PFSK-1 (cell line): ENCODE results near the gene CTSL.

ENCODE experiments used
- FOXP2 ChIP-seq: optimal IDR thresholded peaks from 2 replicates; pipeline ENCODE3; 2011; ENCODE audit warnings: borderline replicate concordance, control low read depth, inconsistent platforms; ENCODE audit not compliant: insufficient read depth; ENCODE audit errors: extremely low read length, extremely low read depth
- POLR2AphosphoS5 ChIP-seq: IDR thresholded peaks from 2 replicates; pipeline ENCODE4 v1.6.1; 2012; ENCODE audit warnings: low read depth, mild to moderate bottlenecking, control low read depth, low read length, moderate library complexity
- SIN3A ChIP-seq: IDR thresholded peaks from 2 replicates; pipeline ENCODE4 v1.6.1; 2012; ENCODE audit warnings: mild to moderate bottlenecking, low read length, moderate library complexity, borderline replicate concordance; ENCODE audit not compliant: insufficient read depth
- TAF1 ChIP-seq: IDR thresholded peaks from 2 replicates; pipeline ENCODE4 v1.6.1; 2012; ENCODE audit warnings: low read length, control low read depth, borderline replicate concordance; ENCODE audit not compliant: insufficient read depth
- TF ChIP-seq, protein P1 (sequence below), 2 experiments: IDR thresholded peaks; 2 replicates each; pipeline versions ENCODE4 v1.6.1 to v1.8.0; 2011 to 2012; ENCODE audit warnings: low read depth in 2 of 2, low read length in 2 of 2, control low read depth in 1 of 2, inconsistent platforms in 1 of 2, mild to moderate bottlenecking in 1 of 2, moderate library complexity in 1 of 2; ENCODE audit not compliant: insufficient read depth in 1 of 2

DNA sequence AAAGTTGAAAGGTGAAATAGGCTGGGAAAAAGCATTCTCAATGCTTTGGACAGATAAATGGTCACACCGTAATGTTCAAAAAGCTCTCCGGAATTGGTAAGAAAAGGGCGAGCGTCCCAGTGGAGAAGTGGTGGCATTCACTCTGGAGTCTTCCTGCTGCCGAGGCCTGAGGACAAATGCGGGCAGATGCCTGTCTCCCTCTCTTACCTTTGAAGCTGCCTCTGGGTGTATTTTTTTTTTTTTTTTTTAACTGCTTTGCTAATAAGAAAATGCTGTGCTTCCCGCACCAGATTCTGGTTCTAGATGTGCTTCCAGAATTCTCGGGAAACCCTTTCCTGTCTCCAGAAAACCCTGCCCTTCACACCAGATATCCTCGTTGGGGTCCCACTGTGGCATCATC, 24.4 kb upstream of the CTSL start:
- TF ChIP-seq POLR2AphosphoS5: no peak
- TF ChIP-seq, protein P1, sequence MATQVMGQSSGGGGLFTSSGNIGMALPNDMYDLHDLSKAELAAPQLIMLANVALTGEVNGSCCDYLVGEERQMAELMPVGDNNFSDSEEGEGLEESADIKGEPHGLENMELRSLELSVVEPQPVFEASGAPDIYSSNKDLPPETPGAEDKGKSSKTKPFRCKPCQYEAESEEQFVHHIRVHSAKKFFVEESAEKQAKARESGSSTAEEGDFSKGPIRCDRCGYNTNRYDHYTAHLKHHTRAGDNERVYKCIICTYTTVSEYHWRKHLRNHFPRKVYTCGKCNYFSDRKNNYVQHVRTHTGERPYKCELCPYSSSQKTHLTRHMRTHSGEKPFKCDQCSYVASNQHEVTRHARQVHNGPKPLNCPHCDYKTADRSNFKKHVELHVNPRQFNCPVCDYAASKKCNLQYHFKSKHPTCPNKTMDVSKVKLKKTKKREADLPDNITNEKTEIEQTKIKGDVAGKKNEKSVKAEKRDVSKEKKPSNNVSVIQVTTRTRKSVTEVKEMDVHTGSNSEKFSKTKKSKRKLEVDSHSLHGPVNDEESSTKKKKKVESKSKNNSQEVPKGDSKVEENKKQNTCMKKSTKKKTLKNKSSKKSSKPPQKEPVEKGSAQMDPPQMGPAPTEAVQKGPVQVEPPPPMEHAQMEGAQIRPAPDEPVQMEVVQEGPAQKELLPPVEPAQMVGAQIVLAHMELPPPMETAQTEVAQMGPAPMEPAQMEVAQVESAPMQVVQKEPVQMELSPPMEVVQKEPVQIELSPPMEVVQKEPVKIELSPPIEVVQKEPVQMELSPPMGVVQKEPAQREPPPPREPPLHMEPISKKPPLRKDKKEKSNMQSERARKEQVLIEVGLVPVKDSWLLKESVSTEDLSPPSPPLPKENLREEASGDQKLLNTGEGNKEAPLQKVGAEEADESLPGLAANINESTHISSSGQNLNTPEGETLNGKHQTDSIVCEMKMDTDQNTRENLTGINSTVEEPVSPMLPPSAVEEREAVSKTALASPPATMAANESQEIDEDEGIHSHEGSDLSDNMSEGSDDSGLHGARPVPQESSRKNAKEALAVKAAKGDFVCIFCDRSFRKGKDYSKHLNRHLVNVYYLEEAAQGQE (IDR thresholded peaks at IDR 0.05; ENCODE audit: insufficient read depth in 1 of 2, low read depth in 2 of 2, low read length in 2 of 2): no peak
- TF ChIP-seq SIN3A: no peak
- no peak for TF ChIP-seq TAF1
- no peak for TF ChIP-seq FOXP2
